ENCODE data around the gene CHAC1. TPM values are rescaled to one million over a fixed set of nuclear protein-coding genes. Genes with fewer than 3 reads are reported as not detected.
A peak's percentile ranks its signal among the peaks of the same experiment; 100 is the strongest.

The CHAC1 gene, protein sequence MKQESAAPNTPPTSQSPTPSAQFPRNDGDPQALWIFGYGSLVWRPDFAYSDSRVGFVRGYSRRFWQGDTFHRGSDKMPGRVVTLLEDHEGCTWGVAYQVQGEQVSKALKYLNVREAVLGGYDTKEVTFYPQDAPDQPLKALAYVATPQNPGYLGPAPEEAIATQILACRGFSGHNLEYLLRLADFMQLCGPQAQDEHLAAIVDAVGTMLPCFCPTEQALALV
- polyA plus RNA-seq: 10 to 100 TPM in 1 of 4 donors, 1 to 10 TPM in 2, under 1 TPM in 1; 0.96 to 37.3 (median 5.0) TPM
- long read RNA-seq, donor 1: 0 reads
- long read RNA-seq, donor 2: 0 reads
- long read RNA-seq, donor 3, partial matches to known transcripts: 0 of 1 reads
- long read RNA-seq, donor 3, other reads (novel, unspliced or antisense): 0 of 1 reads
- long read RNA-seq, donor 4: 0 reads
- long read RNA-seq, donor 5, partial matches to known transcripts: 0 of 1 reads
- long read RNA-seq, donor 5, other reads (novel, unspliced or antisense): 0 of 1 reads
- long read RNA-seq, donor 6: 0 reads
- long read RNA-seq, donor 7: 0 reads
- long read RNA-seq, donor 8: 0 reads
- long read RNA-seq, donor 9: 0 reads
- long read RNA-seq, donor 10: 0 reads

DNA sequence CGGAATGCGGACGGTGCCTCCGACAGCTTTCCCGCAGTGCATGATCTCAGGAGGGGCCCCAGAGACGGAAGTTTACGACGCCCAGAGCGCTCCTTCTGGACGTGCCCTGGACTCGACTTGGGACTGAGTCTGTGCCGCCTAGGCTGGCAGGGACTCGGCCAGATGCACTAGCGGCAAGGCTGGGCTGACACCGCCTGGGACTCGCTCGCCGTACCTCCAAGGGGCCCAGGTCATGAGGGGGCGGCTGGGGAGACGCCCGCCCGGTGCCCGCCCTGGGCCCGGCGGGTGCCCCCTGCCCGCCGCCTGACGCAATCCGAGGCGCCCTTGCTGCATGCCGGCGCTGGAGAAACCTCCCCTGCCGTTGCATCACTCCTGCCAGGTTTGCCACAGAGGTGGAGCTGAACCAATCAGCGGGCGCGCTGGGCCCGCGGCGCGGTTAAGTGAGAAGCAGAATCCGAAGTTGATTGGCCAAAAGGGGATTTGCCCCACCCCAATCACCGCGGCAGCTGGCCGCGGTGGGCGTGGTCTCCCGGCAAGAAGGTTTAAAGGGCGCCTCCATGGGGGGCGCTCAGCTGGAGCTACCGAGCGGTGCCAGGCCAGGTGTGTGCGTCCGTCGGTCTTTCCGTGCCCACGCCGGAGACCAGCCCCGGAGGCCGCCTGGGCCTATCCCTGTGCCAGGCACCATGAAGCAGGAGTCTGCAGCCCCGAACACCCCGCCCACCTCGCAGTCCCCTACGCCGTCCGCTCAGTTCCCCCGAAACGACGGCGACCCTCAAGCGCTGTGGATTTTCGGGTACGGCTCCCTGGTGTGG lies at the start of gene CHAC1:
Gene CHAC1, plus strand, starts transcription at position 571 of the 812 bp plus-strand sequence. Its CDS starts 113 bp downstream, at position 684.
- H3K4me3 ChIP-seq (ENCODE audit: low read depth in 1 of 3, low read length in 3 of 3): peak within 1 kb of the TSS; percentile 46 to 74 (median 56)
- H3K27me3 ChIP-seq (ENCODE audit: control insufficient read depth in 3 of 3, insufficient read depth in 3 of 3, low read length in 3 of 3): peaks cover 0 to 4% (median 0%) of the 10 kb centered on the region in 3 donors
- WGBS, 3 donors: 0 to 1% (median 1%) methylated on average over 54 to 72 of the region's 72 CpGs
- H3K36me3 ChIP-seq (ENCODE audit: control insufficient read depth in 3 of 3, insufficient read depth in 2 of 3, low read depth in 1 of 3, low read length in 3 of 3): peaks cover 0 to 3% (median 0%) of the 10 kb centered on the region in 3 donors
- no peaks in the 10 kb centered on the region for H3K9me3 ChIP-seq (ENCODE audit: control insufficient read depth in 2 of 2, insufficient read depth in 1 of 2, low read depth in 1 of 2, low read length in 1 of 2)
- no peak for FAIRE-seq
- peak; percentile 97 for DNase-seq
- H3K27ac ChIP-seq (ENCODE audit: low read depth in 1 of 3, low read length in 2 of 3): peak within 1 kb of the TSS; percentile 56 to 94 (median 73)
- peaks cover 0 to 19% (median 3%) of the 10 kb centered on the region in 3 donors for H3K4me1 ChIP-seq (ENCODE audit: control insufficient read depth in 3 of 3, insufficient read depth in 2 of 3, low read depth in 1 of 3, low read length in 2 of 3)

DNA sequence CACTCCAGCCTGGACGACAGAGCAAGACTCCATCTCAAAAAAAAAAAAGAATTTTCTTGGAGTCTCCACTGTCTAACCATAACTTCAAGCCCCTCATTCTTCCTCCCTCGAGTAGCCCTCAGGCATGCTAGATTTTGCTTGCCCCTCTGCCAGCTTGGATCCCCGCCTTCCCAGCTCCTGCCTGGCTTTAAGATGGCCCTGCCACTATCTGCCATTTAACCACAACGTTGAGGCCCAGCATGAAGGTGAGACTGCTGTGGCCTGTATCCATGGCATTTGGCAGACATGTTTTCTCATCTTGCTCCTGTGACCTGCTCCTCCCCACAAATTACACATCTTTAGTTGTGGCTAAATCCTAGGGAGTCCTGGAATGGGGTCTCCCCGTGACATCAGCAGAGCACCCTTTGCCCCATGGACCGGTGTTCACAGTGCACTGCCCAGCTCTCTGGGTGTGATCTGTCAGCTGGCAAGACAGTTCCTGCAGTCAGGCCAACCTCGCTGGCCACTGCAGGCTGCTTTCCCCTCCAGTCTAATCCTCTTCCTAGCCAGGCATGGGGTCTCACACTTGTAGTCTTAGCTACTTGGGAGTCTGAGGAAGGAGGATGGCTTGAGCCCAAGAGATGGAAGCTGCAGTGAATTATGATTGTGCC lies 48.6 kb upstream of the CHAC1 start:
- H3K27me3 ChIP-seq (ENCODE audit: control insufficient read depth in 3 of 3, insufficient read depth in 3 of 3, low read length in 3 of 3): no peaks in the 10 kb centered on the region
- H3K36me3 ChIP-seq (ENCODE audit: control insufficient read depth in 3 of 3, insufficient read depth in 2 of 3, low read depth in 1 of 3, low read length in 3 of 3): peaks cover 2 to 54% (median 7%) of the 10 kb centered on the region in 3 donors
- 44 to 68% (median 58%) methylated on average over 7 of the region's 7 CpGs for WGBS, 3 donors
- peak in 1 of 2 donors; percentile 54 for DNase-seq
- no peaks in the 10 kb centered on the region for H3K9me3 ChIP-seq (ENCODE audit: control insufficient read depth in 2 of 2, insufficient read depth in 1 of 2, low read depth in 1 of 2, low read length in 1 of 2)
- peak overlapping the region in 2 of 3 donors; percentile 45 to 57 for H3K27ac ChIP-seq (ENCODE audit: low read depth in 1 of 3, low read length in 2 of 3)
- peaks cover 0 to 37% (median 2%) of the 10 kb centered on the region in 3 donors for H3K4me1 ChIP-seq (ENCODE audit: control insufficient read depth in 3 of 3, insufficient read depth in 2 of 3, low read depth in 1 of 3, low read length in 2 of 3)
- no peak overlapping the region for H3K4me3 ChIP-seq (ENCODE audit: low read depth in 1 of 3, low read length in 3 of 3)
- no peak for FAIRE-seq

DNA sequence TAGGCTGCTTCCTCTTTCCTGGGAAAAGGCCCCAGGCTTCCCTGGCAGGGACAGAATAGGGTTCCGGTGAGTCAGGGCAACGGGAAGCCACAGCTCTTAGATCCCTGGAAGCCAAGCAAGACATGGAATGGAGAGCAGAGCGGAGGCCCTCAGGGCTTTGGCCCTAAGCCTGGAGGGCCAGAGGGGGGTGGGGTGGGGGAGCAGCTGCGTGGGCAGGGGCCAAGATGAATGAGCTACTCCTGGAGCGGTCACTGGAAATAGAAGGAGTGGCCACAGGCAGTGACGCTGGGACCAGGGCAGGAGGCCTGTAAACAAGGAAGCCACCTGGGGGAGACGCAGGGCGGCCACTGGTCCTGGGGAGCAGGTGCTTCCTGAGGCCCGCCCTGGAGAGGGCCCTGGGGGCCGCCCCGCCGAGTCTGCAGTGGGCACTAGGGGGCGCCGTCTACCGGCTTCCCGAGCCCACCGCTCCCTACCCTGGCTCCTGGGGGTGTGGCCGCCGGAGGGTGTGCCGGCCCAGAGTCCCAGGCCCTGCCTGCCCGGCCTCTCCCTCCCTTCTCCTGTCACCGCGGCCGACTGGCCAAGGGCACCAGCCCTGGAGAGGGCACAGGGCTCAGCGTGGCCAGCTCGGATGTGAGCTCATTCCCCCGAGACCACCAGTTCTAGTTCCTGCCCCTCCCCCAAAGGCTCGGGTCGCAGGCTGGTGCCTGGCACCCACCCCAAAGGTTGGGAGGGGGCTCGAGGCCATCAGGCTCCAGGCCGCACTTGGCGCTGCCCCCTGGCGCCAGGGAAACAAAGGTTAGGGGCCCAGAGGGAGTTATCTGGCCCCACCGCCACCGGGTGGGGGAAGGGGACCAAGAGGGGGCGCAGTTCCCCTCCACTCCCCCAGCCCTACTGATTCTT lies 46.9 kb upstream of the CHAC1 start:
- FAIRE-seq (no peak), DNase-seq (peak; percentile 92 to 96)
- WGBS, 3 donors: 2 to 3% (median 3%) methylated on average over 22 to 36 of the region's 36 CpGs
- peaks cover 0 to 37% (median 2%) of the 10 kb centered on the region in 3 donors for H3K36me3 ChIP-seq (ENCODE audit: control insufficient read depth in 3 of 3, insufficient read depth in 2 of 3, low read depth in 1 of 3, low read length in 3 of 3)
- no peaks in the 10 kb centered on the region for H3K27me3 ChIP-seq (ENCODE audit: control insufficient read depth in 3 of 3, insufficient read depth in 3 of 3, low read length in 3 of 3)
- H3K4me1 ChIP-seq (ENCODE audit: control insufficient read depth in 3 of 3, insufficient read depth in 2 of 3, low read depth in 1 of 3, low read length in 2 of 3): peaks cover 0 to 54% (median 6%) of the 10 kb centered on the region in 3 donors
- H3K4me3 ChIP-seq (ENCODE audit: low read depth in 1 of 3, low read length in 3 of 3): peak overlapping the region; percentile 16 to 49 (median 47)
- H3K9me3 ChIP-seq (ENCODE audit: control insufficient read depth in 2 of 2, insufficient read depth in 1 of 2, low read depth in 1 of 2, low read length in 1 of 2): no peaks in the 10 kb centered on the region
- peak overlapping the region; percentile 96 to 99 (median 96) for H3K27ac ChIP-seq (ENCODE audit: low read depth in 1 of 3, low read length in 2 of 3)

DNA sequence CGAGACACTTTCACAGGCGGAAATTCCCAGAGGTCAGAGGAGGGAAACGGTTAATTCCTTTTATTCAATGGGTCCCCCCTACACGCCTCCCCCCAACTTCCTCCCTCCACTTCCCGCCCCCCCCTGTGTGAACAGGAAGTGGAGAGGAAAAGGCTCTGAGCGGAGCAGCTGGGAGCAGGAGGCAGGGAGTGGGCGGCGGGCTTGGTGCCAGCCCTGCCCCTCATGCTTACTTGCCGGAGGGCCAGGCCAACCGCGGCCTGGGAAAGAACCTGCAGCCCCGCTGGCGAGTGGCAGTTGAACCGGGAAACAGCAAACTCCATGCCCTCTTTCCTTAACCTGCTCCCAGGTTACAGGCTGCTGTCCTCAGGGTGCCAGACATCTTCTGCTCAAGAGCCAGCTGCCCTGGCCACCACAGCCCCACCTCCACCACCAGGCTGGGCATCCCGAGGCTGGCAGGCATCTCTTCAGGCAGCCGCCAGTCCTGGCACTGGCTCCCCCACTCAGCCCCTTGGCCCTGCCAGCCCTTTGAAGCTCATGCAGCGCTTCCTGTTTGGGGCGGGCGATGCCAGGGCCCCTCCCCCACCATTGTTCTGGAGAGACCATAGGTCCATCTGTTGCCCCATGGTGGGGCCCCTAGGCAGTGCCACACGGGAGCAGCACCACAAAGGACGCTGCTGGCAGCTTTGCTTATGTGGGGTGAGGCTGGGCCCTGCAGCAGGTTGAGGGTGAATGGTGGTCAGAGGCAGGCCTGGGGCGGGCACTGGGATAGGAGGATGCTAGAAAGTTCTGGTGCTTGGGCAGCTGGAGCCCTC lies 46.1 kb upstream of the CHAC1 start:
- Histone ChIP-seq H3K27ac (ENCODE audit: low read depth in 1 of 3, low read length in 2 of 3) (peak overlapping the region; percentile 96 to 99 (median 96)), H3K4me1 (ENCODE audit: control insufficient read depth in 3 of 3, insufficient read depth in 2 of 3, low read depth in 1 of 3, low read length in 2 of 3) (peaks cover 0 to 54% (median 6%) of the 10 kb centered on the region in 3 donors), H3K4me3 (ENCODE audit: low read depth in 1 of 3, low read length in 3 of 3) (peak overlapping the region; percentile 16 to 49 (median 47)), H3K9me3 (ENCODE audit: control insufficient read depth in 2 of 2, insufficient read depth in 1 of 2, low read depth in 1 of 2, low read length in 1 of 2) (no peaks in the 10 kb centered on the region), H3K27me3 (ENCODE audit: control insufficient read depth in 3 of 3, insufficient read depth in 3 of 3, low read length in 3 of 3) (no peaks in the 10 kb centered on the region), H3K36me3 (ENCODE audit: control insufficient read depth in 3 of 3, insufficient read depth in 2 of 3, low read depth in 1 of 3, low read length in 3 of 3) (peaks cover 0 to 31% (median 2%) of the 10 kb centered on the region in 3 donors)
- FAIRE-seq (no peak), DNase-seq (peak; percentile 57 to 75)
- 4 to 13% (median 11%) methylated on average over 21 to 22 of the region's 22 CpGs for WGBS, 3 donors

GRCh38 chr15:40908095-40908494 lies 45.2 kb upstream of the CHAC1 start:
- Histone ChIP-seq H3K4me1 (ENCODE audit: control insufficient read depth in 3 of 3, insufficient read depth in 2 of 3, low read depth in 1 of 3, low read length in 2 of 3) (peaks cover 0 to 54% (median 6%) of the 10 kb centered on the region in 3 donors), H3K4me3 (ENCODE audit: low read depth in 1 of 3, low read length in 3 of 3) (no peak overlapping the region), H3K36me3 (ENCODE audit: control insufficient read depth in 3 of 3, insufficient read depth in 2 of 3, low read depth in 1 of 3, low read length in 3 of 3) (peaks cover 0 to 25% (median 0%) of the 10 kb centered on the region in 3 donors), H3K27ac (ENCODE audit: low read depth in 1 of 3, low read length in 2 of 3) (peak overlapping the region; percentile 96 to 99 (median 96)), H3K27me3 (ENCODE audit: control insufficient read depth in 3 of 3, insufficient read depth in 3 of 3, low read length in 3 of 3) (no peaks in the 10 kb centered on the region), H3K9me3 (ENCODE audit: control insufficient read depth in 2 of 2, insufficient read depth in 1 of 2, low read depth in 1 of 2, low read length in 1 of 2) (no peaks in the 10 kb centered on the region)
- FAIRE-seq (no peak), DNase-seq (peak; percentile 55 to 75)
- WGBS, 3 donors: 19 to 63% (median 50%) methylated on average over 7 of the region's 7 CpGs

- peak overlapping the region in 1 of 3 donors; percentile 21 for H3K27ac ChIP-seq (ENCODE audit: low read depth in 1 of 3, low read length in 2 of 3)
- no peak overlapping the region for H3K4me3 ChIP-seq (ENCODE audit: low read depth in 1 of 3, low read length in 3 of 3)
- no peaks in the 10 kb centered on the region for H3K9me3 ChIP-seq (ENCODE audit: control insufficient read depth in 2 of 2, insufficient read depth in 1 of 2, low read depth in 1 of 2, low read length in 1 of 2)
- FAIRE-seq (no peak), DNase-seq (no peak)
- 53 to 67% (median 61%) methylated on average over 17 of the region's 17 CpGs for WGBS, 3 donors
- no peaks in the 10 kb centered on the region for H3K27me3 ChIP-seq (ENCODE audit: control insufficient read depth in 3 of 3, insufficient read depth in 3 of 3, low read length in 3 of 3)
- H3K36me3 ChIP-seq (ENCODE audit: control insufficient read depth in 3 of 3, insufficient read depth in 2 of 3, low read depth in 1 of 3, low read length in 3 of 3): peaks cover 0 to 8% (median 0%) of the 10 kb centered on the region in 3 donors
- H3K4me1 ChIP-seq (ENCODE audit: control insufficient read depth in 3 of 3, insufficient read depth in 2 of 3, low read depth in 1 of 3, low read length in 2 of 3): peaks cover 0 to 54% (median 6%) of the 10 kb centered on the region in 3 donors
Measured at GRCh38 chr15:40909662-40910630, 43.3 kb upstream of the CHAC1 start.

Data from small intestine (tissue), 16 donors.